Stimulated activated CD8-positive, alpha-beta memory T cell treated with anti-CD3 and anti-CD28 coated beads, Interleukin-12 subunit alpha, Interleukin-12 subunit beta, amount 100 ng/mL, for 24 hours (primary cell): ENCODE measurements around the gene XPOT.
A peak's percentile ranks its signal among the peaks of the same experiment; 100 is the strongest.
"Not testable (repeated sequence)": the region's sequence is repeated elsewhere in the genome, so short reads cannot be mapped to it uniquely, and the experiment has no call there.

ENCODE experiments used
- DNase-seq: peaks from one replicate; pipeline ENCODE4 v3.0.0-alpha.2; 2020; ENCODE audit errors: extremely low read depth

Gene XPOT

DNA sequence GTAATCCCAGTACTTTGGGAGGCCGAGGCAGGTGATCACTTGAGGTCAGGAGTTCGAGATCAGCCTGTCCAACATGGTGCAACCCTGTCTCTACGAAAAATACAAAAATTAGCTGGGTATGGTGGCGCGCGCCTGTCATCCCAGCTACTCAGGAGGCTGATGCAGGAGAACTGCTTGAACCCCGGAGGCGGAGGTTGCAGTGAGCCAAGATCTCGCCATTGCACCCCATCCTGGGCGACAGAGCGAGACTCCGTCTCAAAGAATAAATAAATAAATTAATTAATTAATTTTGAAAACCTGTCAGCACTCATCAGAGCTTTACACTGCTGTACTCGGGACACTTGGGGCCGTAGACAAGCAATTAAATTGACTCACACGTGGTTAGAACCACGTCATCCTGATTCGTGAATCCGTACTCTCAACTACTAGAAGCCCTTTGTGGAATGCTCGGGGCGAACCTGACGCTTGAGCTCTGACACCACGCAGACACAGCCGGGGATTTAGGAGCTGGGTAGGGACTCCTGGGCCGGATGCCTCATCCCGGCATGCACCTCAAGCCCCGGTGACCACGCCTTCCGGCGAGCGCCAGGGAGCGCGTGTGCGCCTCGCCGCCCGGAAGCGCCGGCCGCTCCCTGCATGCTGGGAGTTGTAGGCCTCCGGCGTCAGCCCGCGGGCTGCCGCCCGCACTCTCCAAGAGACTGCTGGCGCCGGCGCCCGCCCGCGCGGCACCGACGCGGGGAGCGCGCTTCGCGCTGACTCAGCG lies at the start of gene XPOT:
TSS of gene XPOT (plus strand) at position 686 of the 763 bp plus-strand sequence. CDS start 5,644 bp downstream, outside the sequence.
- DNase-seq = peak; percentile 82

DNA sequence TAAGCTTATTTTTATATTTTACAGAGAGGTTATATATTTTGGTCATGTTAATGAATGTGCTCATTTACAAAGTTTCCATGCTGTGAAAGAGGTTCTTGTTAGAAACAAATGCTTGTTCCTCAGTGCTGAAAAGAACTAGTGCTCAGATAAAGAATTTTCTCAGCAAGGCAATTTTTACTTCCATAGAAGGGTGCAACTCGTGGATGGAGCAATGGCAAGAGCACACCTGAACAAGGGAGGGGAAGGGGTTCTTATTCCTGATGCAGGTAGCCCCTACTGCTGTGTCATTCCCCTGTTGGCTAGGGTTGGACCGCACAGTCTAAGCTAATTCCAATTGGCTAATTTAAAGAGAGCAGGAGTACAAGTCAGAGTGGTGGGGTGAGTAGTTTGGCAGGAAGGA lies 48.0 kb upstream of the XPOT start:
- not testable (repeated sequence) for DNase-seq

- DNase-seq = not testable (repeated sequence)
Measured at GRCh38 chr12:64361173-64361572, 43.0 kb upstream of the XPOT start.

DNA sequence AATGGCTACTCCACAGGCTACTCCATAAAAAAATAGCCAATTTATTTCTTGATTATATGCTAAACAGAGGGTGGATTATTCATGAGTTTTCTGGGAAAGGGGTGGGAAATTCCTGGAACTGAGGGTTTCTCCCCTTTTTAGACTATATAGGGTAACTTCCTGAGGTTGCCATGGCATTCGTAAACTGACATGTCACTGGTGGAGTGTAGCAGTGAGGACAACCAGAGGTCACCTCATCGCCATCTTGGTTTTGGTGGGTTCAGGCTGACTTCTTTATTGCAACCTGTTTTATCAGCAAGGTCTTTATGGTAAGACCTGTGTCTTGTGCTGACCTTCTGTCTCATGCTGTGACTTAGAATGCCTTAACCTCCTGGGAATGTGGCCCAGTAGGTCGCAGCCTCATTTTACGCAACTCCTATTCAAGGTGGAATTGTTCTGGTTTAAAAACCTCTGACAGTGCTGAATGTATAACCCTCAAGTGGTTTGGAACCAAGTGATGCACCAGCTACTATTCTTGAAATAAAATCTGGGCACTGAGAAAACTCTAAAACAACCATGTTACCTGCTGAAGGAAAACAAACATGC lies 41.4 kb upstream of the XPOT start:
- no peak for DNase-seq

- no peak for DNase-seq
Measured at GRCh38 chr12:64383675-64384074, 20.5 kb upstream of the XPOT start.

GRCh38 chr12:64385019-64385418 lies 19.2 kb upstream of the XPOT start:
- no peak for DNase-seq

DNA sequence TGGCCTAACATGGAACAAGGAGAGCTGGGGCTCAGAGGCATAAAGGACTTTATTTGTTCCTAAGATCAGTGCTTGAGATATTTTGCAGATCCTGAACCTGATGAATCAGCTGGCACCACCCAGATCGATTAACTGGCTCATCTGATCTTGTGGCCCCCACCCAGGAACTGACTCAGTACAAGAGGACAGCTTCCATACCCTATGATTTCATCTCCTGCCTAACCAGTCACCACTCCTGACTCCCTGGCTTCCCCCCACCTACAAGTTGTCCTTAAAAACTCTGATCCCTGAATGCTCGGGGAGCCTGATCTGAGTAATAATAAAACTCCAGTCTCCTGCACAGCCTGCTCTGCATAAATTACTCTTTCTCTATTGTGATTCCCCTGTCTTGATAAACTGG lies 18.7 kb upstream of the XPOT start:
- no peak for DNase-seq

- DNase-seq = no peak
Measured at GRCh38 chr12:64387197-64387816, 16.9 kb upstream of the XPOT start.

DNA sequence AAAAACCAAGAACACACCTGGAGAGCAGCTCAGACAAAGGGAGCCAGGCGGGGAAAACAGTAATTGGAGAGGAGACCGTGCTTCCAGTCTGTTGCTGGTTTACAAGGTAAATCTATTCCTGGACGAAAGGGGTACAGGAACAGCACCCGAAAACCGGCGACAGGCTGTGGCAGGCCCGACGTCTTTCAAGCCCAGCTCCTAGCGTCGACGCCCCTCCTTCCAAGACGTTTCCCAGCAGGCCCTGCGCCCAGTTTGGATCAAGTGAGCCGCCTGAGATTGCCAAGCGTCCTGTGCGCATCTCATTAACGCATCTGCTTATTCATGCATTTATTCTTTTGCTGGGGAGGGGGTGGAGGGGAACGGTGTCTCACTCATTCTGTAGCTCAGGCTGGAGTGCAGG lies 15.0 kb upstream of the XPOT start:
- no peak for DNase-seq

GRCh38 chr12:64390275-64390851 lies 13.8 kb upstream of the XPOT start, which contains the start of gene C12orf56:
C12orf56 (minus strand) TSS chr12:64390758; CDS start chr12:64390565, 193 bp downstream.
- no peak for DNase-seq

DNA sequence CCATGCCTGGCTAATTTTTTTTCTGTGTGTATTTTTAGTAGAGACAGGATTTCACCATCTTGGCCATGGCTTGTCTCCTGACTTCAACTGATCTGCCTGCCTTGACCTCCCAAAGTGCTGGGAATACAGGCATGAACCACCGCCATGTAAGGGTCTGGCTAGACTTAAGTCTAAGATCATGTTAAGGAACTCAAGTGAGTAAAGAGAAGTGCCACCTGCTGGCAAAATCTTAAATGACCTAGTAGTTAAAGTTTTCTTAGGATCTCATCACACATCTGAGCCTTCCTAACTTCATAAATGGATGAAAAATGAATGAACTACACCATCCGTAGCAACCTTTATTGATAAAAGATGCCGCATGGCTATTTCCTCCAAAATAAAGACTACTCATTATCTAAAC lies 12.0 kb upstream of the XPOT start:
- no peak for DNase-seq

- DNase-seq = no peak
Measured at GRCh38 chr12:64395739-64396138, 8.5 kb upstream of the XPOT start.

- no peak for DNase-seq
Measured at GRCh38 chr12:64400041-64400440, 4.2 kb upstream of the XPOT start.

- no peak for DNase-seq
Measured at GRCh38 chr12:64402181-64402580, 2.0 kb upstream of the XPOT start.

GRCh38 chr12:64404470-64405256 lies 471 bp downstream of the XPOT start:
- DNase-seq = peak; percentile 59

- no peak for DNase-seq
Measured at GRCh38 chr12:64407342-64408223, 3.4 kb downstream of the XPOT start.

DNA sequence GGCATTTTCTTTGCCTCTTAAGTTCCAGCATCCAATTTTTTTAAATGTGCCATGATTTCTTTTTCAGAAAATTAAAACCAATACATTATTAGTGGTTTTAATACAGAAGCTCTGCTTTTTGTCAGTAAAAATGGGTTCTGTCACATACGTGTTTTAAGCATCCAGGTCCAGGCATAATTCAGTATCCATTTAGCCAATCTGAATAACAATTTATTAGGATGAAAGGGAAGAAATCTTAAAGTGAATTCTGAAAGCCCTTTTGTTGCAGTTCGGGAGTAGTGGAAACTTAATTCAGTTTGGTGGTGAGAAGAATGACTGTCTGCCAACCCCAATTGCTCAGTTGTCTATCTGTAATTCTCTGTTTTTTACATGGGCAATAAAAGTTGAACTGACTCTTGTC lies 7.2 kb downstream of the XPOT start:
- no peak for DNase-seq

DNA sequence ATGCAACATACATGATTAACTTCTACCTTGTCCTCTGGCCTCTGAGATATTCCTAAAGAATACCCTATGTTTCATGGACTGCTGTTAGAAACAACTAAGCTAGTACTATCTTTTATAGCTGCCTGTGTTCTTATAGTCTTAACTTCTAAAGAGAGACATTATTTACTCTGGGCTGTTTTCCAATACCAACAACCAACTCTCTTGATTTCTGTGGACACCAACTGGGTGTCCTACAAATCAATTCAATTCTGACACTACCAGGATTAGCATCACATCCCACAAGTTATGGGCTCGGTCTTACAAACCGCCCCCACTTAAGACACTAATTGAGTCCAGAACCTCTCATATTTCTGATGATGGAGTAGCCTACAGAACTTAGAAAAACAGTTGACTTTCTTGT lies 8.3 kb downstream of the XPOT start:
- no peak for DNase-seq

GRCh38 chr12:64413884-64414283 lies 9.7 kb downstream of the XPOT start:
- DNase-seq = no peak

DNA sequence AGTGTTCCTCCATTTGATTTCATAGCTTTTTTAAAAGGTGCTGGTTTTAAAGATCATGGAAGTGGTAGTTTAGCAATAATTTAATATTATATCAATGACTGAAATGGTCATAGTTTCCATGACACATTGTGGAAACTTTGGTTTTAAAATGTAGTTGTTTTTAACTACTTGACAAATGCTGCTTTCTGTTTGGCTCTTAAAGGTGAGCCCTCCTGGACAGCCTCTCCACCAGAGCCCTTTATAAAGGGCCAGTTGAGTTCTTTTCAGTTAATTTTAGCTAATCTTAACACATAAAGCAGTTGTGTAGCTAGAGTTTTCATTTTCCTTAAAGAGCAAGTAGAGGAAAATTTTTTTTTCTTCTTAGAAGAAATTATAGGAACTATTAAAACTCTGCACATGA lies 14.0 kb downstream of the XPOT start:
- no peak for DNase-seq

DNA sequence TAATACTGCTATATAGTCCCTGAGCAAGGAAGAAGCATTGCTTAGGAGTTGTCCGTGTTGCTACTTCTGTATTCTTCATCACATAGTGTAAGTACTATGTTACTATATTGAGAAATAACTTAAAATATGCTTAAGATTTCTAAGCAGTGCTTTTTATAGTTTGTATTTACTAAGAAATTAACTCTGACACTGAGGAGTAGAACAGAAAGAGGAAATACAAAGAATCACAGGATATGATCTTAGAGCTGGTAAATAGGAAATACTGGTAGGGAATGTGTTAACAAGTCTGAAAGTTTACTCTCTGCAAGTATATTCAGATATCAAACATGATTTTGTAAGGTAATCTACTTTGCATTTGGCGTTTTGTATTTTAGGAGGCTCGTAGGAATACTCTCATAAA lies 15.5 kb downstream of the XPOT start:
- DNase-seq = no peak
